GM13976 (cell line): ENCODE measurements around the gene LBX1.

Experiments used
- DNase-seq: peaks from one replicate; pipeline ENCODE4 v3.0.0; 2012; ENCODE audit warnings: low spot score
- in situ Hi-C: fragments of 300-500 bp; cut with MboI; formaldehyde crosslinking; loops from one replicate; pipeline ENCODE4 v1.12.0; 2022; ENCODE audit warnings: low sequenced_read_pairs, mixed read lengths, inconsistent platforms; ENCODE audit not compliant: unreplicated experiment
- TF ChIP-seq, protein P1 (sequence below): IDR thresholded peaks from 2 replicates; pipeline ENCODE4 v1.5.1; 2012; ENCODE audit warnings: borderline replicate concordance, mild to moderate bottlenecking; ENCODE audit not compliant: insufficient read depth; ENCODE audit errors: extremely low read depth, missing control alignments, control extremely low read depth

Gene LBX1

GRCh38 chr10:101246639-101247038 lies 17.4 kb upstream of the LBX1 start:
- TF ChIP-seq, protein P1, sequence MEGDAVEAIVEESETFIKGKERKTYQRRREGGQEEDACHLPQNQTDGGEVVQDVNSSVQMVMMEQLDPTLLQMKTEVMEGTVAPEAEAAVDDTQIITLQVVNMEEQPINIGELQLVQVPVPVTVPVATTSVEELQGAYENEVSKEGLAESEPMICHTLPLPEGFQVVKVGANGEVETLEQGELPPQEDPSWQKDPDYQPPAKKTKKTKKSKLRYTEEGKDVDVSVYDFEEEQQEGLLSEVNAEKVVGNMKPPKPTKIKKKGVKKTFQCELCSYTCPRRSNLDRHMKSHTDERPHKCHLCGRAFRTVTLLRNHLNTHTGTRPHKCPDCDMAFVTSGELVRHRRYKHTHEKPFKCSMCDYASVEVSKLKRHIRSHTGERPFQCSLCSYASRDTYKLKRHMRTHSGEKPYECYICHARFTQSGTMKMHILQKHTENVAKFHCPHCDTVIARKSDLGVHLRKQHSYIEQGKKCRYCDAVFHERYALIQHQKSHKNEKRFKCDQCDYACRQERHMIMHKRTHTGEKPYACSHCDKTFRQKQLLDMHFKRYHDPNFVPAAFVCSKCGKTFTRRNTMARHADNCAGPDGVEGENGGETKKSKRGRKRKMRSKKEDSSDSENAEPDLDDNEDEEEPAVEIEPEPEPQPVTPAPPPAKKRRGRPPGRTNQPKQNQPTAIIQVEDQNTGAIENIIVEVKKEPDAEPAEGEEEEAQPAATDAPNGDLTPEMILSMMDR, result no peak
- DNase-seq, result no peak
- in situ Hi-C loops, result no loop called here

DNA sequence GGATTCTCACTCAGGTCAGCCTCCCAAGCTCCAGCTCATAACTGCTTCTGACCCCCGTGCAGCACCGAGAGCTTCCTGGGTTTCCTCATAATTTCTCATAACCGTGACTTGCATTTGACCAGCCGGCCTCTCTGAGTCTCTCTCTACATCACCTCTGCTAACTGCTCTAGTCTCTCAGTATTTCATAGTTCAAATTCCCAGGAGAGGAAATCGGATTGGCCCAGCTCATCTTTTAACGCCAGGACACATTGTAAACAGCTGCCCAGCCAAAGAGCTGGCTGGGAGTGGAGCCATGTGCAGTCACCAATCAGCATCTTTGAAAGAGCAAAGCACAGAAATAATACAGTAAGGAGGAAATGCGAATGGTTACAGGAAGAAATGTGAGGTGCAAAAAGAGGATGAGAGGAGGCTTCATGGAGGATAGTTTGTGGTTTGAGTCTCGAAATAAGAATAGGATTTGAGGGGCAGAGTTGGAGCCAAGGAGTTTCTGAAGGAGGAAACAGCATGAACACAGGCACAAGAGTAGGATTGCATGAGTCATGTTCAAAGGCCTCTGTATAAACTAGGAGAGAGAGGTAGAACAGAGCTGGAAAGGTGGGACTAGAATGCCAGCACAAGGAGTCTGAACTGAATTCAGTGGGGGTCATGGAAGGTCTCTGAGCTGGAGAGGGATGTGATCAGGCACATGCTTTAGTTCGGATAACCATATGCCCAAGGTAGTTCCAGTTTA lies 15.2 kb upstream of the LBX1 start:
- DNase-seq, result no peak
- in situ Hi-C loops, result no loop called here
- TF ChIP-seq, protein P1, result no peak

GRCh38 chr10:101241840-101242707 lies 12.8 kb upstream of the LBX1 start:
- TF ChIP-seq, protein P1, result no peak
- in situ Hi-C loops, result no loop called here
- no peak for DNase-seq

GRCh38 chr10:101238732-101239105 lies 9.5 kb upstream of the LBX1 start:
- TF ChIP-seq, protein P1, result peak; percentile 64
- in situ Hi-C loops, result no loop called here
- DNase-seq, result no peak

GRCh38 chr10:101237982-101238731 lies 8.9 kb upstream of the LBX1 start:
- TF ChIP-seq, protein P1, result no peak
- no peak for DNase-seq
- in situ Hi-C loops, result no loop called here

- TF ChIP-seq, protein P1, result no peak
- no peak for DNase-seq
- in situ Hi-C loops, result no loop called here
These were observed 8.1 kb upstream of the LBX1 start for GRCh38 chr10:101237081-101237981.
